Mononuclear cell (primary cell): Measurements from ENCODE around the gene PSMD6. TPM values are rescaled to one million over a fixed set of nuclear protein-coding genes. Genes with fewer than 3 reads are reported as not detected.
A peak's percentile ranks its signal among the peaks of the same experiment; 100 is the strongest.

Experiments
- H3K27me3 ChIP-seq: 2 replicates; pipeline ENCODE4 v1.6.0; 2011; ENCODE audit warnings: low read length, control low read depth; ENCODE audit not compliant: insufficient read depth
- H3K4me1 ChIP-seq: 2 replicates; pipeline ENCODE4 v1.5.1; 2011; ENCODE audit warnings: mild to moderate bottlenecking, low read length, control low read depth; ENCODE audit not compliant: insufficient read depth
- H3K4me3 ChIP-seq: 2 replicates; pipeline ENCODE4 v1.5.1; 2011; ENCODE audit warnings: mild to moderate bottlenecking, low read length, moderate library complexity
- H3K9me3 ChIP-seq: 2 replicates; pipeline ENCODE4 v1.5.1; 2011; ENCODE audit warnings: low read depth, mild to moderate bottlenecking, control low read depth, low read length
- total RNA-seq: library from RNA; depleted of rRNA; stranded (reverse); fragments of >200 nt; gene quantifications from one replicate; pipeline ENCODE4 v1.2.3, GENCODE V29; 2012

Gene PSMD6
- total RNA-seq, 1 donor: 115 TPM

DNA sequence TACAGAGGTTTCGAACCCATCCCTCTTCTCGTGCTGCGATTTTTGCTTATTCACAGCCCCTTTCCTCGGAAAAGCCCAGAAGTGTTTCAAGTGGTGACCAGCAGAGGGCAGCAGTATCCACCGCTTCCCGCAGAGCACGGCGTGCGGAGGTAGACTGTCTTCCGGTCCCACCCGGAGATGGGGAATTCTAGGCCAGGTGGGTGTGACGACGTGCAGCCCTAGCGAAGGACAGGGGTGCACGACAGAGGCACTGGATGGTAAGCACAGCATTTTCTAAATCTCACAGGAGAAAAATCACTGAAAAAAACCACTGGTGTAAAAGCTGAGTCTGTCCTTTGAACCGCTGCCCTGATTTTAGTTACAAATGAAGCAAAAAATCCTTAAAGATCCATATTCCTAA, 7.4 kb upstream of the PSMD6 start:
- peaks cover 10% of the 10 kb centered on the region for H3K4me1 ChIP-seq
- H3K27me3 ChIP-seq: peaks cover 30% of the 10 kb centered on the region
- H3K4me3 ChIP-seq: peak overlapping the region; percentile 29
- H3K9me3 ChIP-seq: no peaks in the 10 kb centered on the region

DNA sequence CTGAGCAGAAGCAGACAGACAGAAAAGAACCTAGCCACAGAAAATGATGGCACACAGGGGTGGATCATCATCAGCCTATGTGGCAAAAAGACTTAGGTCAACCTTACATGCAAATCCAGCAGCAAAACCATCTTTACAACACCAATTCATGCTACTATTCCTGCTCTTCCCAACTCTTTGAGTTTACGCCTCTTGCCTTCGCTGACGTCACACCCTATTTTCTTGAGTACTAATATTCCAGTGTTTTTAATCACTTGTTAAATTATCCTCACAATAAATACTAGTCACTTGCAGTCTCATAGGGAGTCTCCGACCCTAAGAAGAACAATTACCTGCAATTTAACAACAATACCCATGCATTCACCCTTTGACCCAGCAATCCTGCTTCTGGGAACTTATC, 6.0 kb upstream of the PSMD6 start:
- peaks cover 30% of the 10 kb centered on the region for H3K27me3 ChIP-seq
- peaks cover 10% of the 10 kb centered on the region for H3K4me1 ChIP-seq
- H3K4me3 ChIP-seq: no peak overlapping the region
- H3K9me3 ChIP-seq: no peaks in the 10 kb centered on the region

DNA sequence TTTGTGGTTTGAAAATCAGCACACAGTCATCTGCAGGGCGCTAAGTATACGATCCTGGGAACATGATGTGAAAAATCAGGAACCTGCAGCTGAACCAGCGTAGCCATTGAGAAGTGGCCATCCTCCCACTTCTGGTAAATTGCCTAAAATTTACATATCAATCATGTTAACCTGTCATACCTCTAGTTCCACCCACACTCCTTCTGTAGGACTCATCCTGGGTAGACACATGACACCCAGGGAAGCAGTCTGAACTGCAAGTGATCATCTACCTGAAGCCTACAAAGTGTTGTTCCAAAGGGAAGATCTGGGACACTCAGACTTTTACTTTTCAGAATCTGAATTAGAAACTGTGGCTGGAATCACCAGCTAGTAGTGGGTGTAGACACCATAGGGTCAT, 5.5 kb upstream of the PSMD6 start:
- H3K4me1 ChIP-seq: peaks cover 13% of the 10 kb centered on the region
- H3K27me3 ChIP-seq: peaks cover 30% of the 10 kb centered on the region
- H3K9me3 ChIP-seq: no peaks in the 10 kb centered on the region
- H3K4me3 ChIP-seq: no peak overlapping the region

DNA sequence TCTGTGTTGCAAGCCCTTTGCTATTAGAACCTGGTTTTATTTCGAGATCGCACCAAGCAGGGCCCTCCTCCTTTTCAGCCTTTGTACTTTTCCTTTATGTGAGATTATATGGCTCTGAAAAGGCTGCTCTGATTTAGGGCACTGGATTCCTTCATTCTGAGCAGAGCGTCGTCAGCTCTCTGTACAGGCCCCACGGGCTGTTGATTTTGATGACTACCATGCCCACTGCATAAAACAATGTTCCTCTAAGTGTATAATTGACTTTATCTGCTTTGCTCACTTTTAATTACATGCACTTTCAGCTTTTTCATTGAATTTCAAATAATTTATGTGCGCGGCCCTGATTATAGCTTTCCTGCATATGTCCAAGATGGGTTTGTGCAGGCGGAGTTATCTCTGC, 4.4 kb upstream of the PSMD6 start:
- Histone ChIP-seq H3K4me1 (peaks cover 19% of the 10 kb centered on the region), H3K4me3 (no peak overlapping the region), H3K27me3 (peaks cover 30% of the 10 kb centered on the region), H3K9me3 (no peaks in the 10 kb centered on the region)

DNA sequence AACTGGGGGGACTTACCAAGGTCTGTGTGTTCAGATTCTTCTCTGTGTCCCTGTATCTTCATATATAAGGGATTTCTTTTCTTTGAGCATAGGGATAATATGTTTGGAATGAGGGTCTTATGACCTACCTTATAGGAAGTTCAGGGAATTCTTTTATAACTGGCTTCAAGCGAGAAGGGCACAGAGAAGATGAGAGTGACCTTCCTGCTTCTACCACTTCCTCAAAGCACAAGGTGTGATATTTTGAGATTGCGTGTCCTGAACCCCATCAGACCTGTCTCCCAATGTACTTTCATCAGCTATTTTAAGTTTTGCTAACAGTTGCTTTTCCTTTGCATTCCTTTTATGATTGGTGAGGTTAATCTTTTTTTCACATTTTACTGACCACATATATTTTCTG, 3.1 kb upstream of the PSMD6 start:
- no peak overlapping the region for H3K4me3 ChIP-seq
- H3K9me3 ChIP-seq: no peaks in the 10 kb centered on the region
- peaks cover 32% of the 10 kb centered on the region for H3K4me1 ChIP-seq
- peaks cover 30% of the 10 kb centered on the region for H3K27me3 ChIP-seq

DNA sequence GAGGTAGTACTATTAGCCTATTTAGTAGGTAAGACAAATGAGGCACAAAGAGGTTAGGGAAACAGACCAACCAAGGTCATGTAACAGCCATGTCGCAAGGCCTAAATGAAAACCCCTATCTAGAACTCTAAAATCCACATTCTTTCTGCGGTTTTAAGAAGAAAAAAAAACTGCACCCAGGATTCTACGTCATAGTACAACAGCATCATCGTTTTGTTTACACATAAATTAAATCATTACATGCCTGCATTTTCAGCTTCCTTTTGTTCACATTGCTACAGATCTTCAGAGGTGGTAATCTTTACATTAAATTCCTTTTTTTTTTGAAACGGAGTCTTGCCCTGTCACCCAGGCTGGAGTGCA, 548 bp upstream of the PSMD6 start:
- Histone ChIP-seq H3K9me3 (no peaks in the 10 kb centered on the region), H3K4me1 (peaks cover 31% of the 10 kb centered on the region), H3K4me3 (no peak overlapping the region), H3K27me3 (peaks cover 17% of the 10 kb centered on the region)

- H3K27me3 ChIP-seq: peaks cover 7% of the 10 kb centered on the region
- H3K4me1 ChIP-seq: peaks cover 31% of the 10 kb centered on the region
- H3K9me3 ChIP-seq: no peaks in the 10 kb centered on the region
- H3K4me3 ChIP-seq: peak overlapping the region; percentile 93
Measured at GRCh38 chr3:64022451-64023186, 675 bp downstream of the PSMD6 start.

- no peak overlapping the region for H3K4me3 ChIP-seq
- peaks cover 31% of the 10 kb centered on the region for H3K4me1 ChIP-seq
- H3K27me3 ChIP-seq: peaks cover 2% of the 10 kb centered on the region
- no peaks in the 10 kb centered on the region for H3K9me3 ChIP-seq
Measured at GRCh38 chr3:64021922-64022321, 1.4 kb downstream of the PSMD6 start.

DNA sequence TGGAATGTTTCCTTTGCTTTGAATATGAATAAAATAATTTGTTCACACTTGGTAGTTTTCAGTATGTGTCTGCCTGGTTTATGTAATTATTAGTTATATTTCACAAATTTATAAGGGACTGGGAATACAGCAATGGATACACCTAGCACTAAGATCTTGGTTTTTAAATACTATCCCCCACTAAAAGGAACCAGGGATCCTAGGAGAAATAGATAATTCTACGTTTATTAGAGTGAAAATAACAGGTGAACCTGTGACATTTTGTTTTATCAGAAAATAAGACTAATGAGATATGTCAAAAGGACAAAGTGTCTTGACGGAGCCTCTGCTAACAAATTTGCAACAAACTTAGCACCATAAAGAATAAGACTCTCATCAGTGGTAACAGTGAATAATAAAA, 3.4 kb downstream of the PSMD6 start:
- Histone ChIP-seq H3K9me3 (no peaks in the 10 kb centered on the region), H3K4me1 (peaks cover 31% of the 10 kb centered on the region), H3K27me3 (no peaks in the 10 kb centered on the region), H3K4me3 (no peak overlapping the region)

- Histone ChIP-seq H3K4me1 (peaks cover 31% of the 10 kb centered on the region), H3K27me3 (no peaks in the 10 kb centered on the region), H3K9me3 (no peaks in the 10 kb centered on the region), H3K4me3 (no peak overlapping the region)
Measured at GRCh38 chr3:64019271-64019670, 4.0 kb downstream of the PSMD6 start.

DNA sequence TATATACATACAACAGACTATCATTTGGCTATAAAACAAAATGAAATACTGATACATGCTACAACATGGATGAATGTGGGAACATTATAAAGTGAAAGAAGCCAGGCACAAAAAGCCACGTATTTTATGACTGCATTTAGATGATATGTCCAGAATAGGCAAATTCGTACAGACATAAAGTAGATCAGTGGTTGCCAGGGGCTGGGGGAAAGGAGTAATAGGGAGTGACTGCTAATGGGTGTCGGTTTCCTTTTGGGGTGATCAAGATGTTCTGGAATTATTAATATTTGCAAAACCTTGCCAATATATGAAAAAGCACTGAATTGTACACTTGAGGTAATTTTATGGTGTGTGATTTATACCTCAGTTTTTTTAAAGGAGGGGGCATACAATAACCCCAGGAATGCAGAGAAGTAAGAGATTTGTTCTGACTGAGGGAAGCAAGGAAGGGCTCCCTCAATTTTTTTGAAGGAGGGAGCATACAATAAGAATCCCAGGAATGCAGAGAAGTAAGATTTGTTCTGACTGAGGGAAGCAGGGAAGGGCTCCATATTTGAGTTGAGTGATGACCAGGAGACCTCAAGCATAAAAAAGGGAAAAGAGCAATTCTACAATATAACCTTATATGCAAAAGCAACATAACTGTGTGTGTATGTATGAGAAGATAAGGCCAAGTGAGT, 6.2 kb downstream of the PSMD6 start:
- no peak overlapping the region for H3K4me3 ChIP-seq
- no peaks in the 10 kb centered on the region for H3K9me3 ChIP-seq
- H3K4me1 ChIP-seq: peaks cover 16% of the 10 kb centered on the region
- H3K27me3 ChIP-seq: no peaks in the 10 kb centered on the region

GRCh38 chr3:64011685-64012084, 11.6 kb downstream of the PSMD6 start:
- H3K27me3 ChIP-seq: no peaks in the 10 kb centered on the region
- no peak overlapping the region for H3K4me3 ChIP-seq

GRCh38 chr3:64010199-64010598, 13.1 kb downstream of the PSMD6 start:
- Histone ChIP-seq H3K27me3 (no peaks in the 10 kb centered on the region), H3K4me3 (no peak overlapping the region), H3K4me1 (peaks cover 6% of the 10 kb centered on the region), H3K9me3 (no peaks in the 10 kb centered on the region)

More at GRCh38 chr3:64011685-64012084, 11.6 kb downstream of the PSMD6 start:
- H3K9me3 ChIP-seq: no peaks in the 10 kb centered on the region
- peaks cover 6% of the 10 kb centered on the region for H3K4me1 ChIP-seq

DNA sequence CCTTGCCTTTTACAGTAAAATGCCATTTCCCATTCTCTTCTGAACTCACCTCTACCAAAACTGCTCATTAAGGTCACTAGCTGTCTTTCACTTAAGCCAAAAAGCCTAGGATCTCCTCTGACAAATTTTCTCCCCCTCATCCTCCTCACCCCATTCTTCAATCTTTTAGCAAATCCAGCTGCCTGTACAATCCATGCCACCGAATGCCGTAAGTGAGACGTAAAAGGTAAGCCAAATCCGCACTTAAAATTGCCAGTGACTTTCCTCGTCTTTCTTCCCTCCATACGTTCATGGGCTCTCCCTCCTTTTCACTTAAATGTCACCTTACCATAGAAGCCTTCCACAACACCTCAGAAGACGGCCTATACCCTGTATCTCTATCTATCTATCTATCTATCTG, 13.8 kb downstream of the PSMD6 start:
- Histone ChIP-seq H3K9me3 (no peaks in the 10 kb centered on the region), H3K27me3 (no peaks in the 10 kb centered on the region), H3K4me1 (peaks cover 6% of the 10 kb centered on the region), H3K4me3 (no peak overlapping the region)

GRCh38 chr3:64008487-64009351, 14.6 kb downstream of the PSMD6 start:
- peaks cover 6% of the 10 kb centered on the region for H3K4me1 ChIP-seq
- no peak overlapping the region for H3K4me3 ChIP-seq
- H3K27me3 ChIP-seq: no peaks in the 10 kb centered on the region
- no peaks in the 10 kb centered on the region for H3K9me3 ChIP-seq
